Measurements from ENCODE around the gene TMEM72.

TMEM72 gene

DNA sequence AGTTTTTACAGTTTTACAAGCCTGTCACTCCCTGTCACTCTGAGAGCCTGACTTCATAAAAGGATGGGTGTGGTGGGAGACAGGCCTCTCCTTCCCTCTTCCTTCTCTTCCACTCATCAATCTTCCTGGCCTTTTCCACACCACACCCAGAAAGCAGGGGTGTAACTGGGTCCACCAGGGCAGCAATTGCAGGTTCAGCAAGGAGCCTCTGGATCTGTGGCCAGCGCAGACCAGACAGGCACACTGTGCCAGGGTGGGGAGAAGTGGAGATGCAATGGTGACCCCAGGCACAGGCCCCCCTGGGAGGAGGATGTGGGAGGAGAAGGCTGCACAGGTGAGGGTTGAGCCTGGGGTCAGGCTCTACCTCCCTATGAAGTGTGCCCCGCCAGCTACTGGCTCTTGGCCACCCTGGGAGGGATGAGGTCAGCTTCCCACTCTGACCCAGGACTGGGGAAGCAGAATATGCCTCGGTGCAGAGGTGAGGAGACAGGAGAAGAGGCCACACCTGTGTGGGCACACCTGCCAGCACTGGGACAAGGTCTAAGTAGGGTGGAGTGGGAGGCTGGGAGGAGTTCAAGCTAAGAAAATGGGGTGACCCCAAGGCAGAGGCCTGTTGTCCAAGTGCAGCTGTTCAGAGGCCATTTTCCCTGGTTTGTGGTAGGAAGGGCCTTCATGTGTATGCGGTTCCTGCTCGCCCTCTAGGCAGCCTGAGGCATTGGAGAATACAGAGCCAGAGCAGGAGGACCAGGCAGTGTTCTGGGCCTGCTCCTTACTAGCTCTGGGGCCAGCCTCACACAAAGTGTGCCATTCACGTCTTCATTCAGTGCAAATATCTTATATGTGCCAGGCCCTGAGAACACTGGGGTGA, 20.2 kb upstream of the TMEM72 start:
- no peak for DNase-seq

DNA sequence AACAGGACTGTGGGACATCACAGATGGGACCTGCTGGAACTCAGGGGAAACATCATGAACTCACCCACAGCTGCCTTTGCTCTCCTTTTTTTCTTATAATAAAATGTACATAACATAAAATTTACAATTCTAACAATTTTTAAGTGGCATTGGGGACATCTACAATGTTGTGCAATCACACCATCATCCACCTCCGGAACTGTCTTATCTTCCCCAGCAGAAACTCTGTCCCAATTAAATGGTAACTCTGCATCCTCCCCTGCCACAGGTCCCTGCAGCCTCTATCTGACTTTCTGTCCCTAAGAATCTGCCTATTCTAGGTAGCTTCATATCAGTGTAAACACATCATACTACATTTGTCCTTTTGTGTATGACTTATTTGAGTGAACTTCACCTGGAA, 19.4 kb upstream of the TMEM72 start:
- peak; percentile 14 for DNase-seq

DNA sequence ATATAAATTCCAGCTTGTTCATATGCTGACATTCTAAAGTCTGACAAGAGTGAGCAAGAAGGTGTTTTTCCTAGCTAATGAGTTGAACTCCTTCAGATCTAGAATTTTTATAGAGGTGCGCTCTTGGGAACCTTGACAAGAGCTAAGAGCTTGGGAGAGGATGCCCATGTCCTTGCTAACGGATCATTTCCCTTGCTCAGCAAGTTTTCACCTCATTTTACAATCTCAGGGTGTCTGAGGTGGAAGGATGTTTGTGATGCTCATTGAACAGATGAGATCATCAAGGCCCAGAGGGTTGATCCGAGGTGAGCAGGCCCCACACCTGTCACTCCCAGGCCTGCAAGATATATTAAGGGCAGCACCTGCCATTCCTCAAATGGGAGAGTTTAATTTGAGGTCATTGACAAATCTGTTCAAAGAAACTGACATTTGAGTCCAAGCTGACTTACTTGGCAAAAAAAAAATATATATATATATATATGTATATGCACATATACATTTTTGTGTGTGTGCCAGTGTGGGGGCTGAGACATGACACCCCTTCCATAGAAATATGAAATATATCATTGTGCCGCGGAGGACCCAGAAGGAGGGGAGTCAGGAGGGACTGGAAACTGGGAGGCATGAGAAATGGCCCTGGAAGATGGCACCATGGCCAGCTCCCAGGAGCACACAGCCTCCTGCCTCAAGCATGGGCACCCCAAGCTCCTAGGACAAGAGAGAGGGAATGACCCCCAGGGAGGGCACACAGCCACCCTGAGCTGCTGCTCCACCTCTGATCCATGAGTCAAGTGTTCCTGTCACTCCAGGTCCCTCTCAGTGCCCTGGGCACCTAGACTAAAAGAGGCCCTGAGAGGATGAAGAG, 17.3 kb upstream of the TMEM72 start:
- DNase-seq: no peak

DNA sequence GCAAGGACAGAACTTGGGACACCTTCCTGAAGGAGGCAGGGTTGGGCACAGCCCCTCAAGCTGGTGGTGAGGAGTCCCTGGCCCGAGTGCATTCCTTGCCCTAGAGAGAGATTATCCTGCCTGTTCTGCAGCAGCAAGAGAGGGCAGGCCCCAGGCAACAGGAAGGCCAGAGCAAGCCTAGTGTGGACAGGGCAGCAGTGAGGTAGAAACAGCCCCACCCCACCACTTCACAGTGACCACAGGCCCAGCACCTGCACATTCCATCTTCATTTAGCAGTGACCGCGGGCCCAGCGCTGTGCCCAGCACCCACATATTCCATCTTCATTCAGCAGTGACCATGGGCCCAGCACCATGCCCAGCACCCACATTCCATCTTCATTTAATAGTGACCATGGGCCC, 16.4 kb upstream of the TMEM72 start:
- no peak for DNase-seq

DNA sequence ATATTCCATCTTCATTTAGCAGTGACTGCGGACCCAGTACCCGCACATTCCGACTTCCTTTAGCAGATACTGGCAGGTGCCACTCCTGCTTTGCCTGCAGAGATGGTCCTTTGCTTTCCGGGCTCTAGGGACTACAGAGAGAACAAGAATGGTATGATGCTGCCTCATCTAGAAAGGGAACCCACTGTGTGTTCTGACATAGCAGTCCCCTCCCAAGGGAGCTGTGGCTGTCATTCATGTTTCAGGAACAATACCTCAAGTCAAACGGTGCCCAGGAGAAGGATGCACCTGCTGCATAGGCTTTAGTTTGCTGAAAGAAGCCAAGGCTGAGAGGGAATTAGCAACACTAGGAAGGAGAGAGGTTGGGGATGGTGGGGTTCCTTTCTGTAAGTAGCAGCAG, 15.9 kb upstream of the TMEM72 start:
- no peak for DNase-seq

- no peak for DNase-seq
These were observed 14.1 kb upstream of the TMEM72 start for GRCh38 chr10:44897049-44897448.

- no peak for DNase-seq
These were observed 12.5 kb upstream of the TMEM72 start for GRCh38 chr10:44898665-44899064.

- no peak for DNase-seq
These were observed 11.6 kb upstream of the TMEM72 start for GRCh38 chr10:44899450-44900080.

- no peak for DNase-seq
These were observed 8.1 kb upstream of the TMEM72 start for GRCh38 chr10:44902941-44903545.

DNA sequence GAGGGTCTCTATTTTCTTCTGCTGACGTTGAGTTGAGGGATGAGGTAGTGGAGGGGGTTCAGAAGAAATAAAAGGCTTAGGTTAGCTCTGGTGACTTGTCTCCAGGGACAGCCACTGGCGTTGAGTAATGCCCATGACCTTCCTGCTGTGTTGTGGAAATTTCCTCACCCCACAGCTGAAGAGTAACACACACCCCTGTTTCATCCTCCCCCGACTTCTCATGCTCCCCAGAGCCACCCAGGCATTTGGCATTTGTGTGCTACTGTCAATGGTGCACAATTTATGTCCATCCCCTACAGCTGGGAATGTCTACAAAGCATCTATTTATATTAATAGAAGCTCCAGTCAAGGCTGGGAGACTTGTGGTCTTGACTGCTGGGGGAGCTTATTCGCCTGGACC, 4.7 kb upstream of the TMEM72 start:
- DNase-seq: peak; percentile 33

- no peak for DNase-seq
These were observed 3.6 kb upstream of the TMEM72 start for GRCh38 chr10:44907556-44907955.

DNA sequence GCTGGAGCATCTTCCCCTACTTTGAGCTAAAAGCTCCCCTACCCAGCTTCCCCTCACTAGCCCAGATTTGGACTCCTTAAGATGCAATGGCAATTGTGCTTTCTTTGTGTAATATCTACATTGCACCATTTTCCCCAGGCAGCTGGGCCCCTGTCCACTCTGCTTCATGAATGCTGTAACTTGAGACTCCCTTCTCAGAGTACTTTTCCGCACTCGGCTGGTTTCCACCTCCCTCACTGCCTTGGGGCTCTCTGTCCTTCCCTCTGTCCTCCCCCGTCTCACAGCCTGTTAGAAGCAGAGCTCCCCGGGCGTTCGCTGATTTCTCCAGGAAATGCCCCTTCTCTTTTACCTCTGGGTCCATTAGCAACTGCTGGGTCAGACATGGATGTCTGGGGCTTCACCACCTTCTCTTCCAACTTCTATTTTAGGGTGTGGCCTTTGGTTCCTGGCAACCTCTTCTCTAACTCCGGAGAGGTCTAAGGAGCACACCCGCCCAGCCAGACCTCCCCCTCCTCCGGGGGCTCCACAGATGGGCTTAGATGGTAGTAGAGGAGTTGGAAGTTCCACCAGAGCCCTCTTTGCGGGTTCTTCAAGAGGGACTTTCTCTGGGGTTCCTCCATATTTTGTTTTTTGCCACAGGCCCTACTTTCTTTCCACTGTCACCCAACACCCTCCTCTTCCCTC, 2.9 kb upstream of the TMEM72 start:
- peak; percentile 64 for DNase-seq

DNA sequence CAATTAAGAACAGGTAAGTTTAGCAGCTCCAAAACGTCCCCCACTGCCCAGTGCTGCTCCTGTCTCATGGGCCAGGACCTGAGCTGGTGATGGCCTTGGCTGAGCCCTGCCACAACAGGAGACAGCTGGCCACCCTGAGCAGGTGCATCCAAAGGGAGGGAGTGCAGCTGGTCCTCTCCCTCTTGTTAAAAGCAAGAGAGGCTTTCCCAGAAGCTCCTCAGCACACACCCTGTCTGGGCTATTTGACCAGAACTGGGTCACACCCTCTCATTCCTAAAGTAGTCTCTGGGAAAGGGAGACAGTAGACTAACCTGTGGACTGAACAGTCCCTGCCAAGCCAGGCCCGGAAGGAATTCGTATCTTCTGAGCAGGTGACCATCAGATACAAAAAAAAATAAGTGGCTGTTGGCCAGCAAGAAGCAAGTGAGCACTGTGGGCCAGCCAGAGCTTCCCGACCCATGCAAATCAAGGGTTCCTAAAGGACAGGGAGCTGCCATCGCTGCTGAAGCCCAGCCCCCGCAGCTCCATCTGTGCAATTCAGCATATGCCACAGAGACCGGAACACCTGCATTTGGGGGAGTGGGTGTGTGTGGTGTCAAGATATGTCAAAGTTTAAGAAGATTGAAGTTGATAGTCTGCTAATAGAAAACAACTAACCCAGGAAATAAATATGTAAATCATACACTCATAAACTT, 2.1 kb upstream of the TMEM72 start:
- no peak for DNase-seq

DNA sequence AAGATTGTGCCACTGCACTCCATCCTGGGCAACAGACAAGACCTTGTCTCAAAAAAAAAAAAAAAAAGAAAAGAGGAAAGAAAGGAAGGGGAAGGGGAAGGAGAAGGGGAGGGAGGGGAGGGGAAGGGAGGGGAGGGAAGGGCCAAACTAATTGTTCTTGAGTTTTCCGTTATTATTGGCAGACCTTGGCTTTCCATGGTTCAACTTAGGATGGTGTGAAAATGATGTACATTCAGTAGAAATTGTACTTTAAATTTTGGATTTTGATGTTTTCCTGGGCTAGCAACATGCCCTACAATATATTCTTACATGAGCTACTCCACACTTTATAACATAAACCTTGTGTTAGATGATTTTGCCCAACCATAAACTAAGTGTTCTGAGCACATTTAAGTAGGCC, 1.2 kb upstream of the TMEM72 start:
- DNase-seq: no peak

- no peak for DNase-seq
These were observed 535 bp upstream of the TMEM72 start for GRCh38 chr10:44910602-44911001.

DNA sequence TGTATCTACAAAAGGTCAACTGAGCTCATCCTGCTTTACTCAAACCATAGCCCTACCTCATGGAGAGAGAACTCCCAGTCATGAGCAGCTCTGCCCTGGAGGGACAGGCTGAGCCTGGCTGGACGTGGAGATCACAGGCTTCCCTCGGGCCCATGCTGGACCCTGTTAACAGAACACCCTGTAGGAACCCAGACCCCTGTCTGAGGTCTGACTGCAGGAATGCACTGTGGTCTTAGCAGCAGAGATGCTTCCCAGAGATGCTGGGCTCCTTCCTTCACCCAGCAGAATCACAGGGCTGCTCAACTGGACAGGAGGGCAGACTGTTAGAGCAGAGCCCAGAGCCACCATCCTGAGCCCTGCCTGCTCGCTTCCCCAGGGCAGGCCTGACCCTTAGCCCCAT, 814 bp downstream of the TMEM72 start:
- no peak for DNase-seq

- peak; percentile 97 for DNase-seq
These were observed 2.4 kb downstream of the TMEM72 start for GRCh38 chr10:44913350-44914081.

DNA sequence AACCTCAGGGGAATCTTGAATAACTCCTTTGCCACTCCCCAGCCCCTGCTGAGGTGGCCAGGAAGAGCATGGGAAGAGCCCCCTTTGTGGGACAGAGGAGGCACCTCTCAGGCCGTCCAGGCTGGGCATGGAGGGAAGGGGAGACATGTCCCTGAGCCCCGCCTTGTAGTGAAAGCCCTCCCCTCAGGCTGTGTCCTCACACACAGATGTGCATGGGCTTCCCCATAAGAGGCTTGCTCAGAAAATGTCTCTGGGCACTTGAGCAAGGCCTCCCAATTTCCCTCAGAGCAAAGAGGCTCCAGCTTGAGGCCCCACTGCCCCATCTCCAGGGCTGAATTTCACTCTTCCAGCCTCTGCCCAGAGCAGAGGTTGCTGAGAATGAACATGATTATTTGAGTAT, 3.8 kb downstream of the TMEM72 start:
- DNase-seq: no peak

DNA sequence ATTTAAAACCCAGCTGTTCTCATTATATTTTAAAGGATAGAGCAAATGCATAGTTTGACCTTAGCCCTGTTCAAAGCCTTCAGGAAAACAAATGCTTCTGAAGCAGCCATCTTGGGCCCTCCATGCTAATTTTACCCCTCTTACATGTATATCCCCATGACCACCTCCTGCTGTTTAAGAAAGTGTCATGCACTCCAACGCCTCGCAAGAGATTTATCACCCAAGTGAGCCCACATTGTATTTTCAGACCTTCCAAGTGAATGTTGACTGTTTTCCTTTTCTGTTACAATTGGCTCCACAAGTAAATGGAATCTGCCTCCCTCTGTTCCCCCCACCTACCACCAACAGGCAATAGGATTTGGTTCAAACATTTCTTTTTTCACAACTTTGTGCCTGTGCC, 5.3 kb downstream of the TMEM72 start:
- DNase-seq: no peak

GRCh38 chr10:44917848-44918247, 6.7 kb downstream of the TMEM72 start:
- no peak for DNase-seq

DNA sequence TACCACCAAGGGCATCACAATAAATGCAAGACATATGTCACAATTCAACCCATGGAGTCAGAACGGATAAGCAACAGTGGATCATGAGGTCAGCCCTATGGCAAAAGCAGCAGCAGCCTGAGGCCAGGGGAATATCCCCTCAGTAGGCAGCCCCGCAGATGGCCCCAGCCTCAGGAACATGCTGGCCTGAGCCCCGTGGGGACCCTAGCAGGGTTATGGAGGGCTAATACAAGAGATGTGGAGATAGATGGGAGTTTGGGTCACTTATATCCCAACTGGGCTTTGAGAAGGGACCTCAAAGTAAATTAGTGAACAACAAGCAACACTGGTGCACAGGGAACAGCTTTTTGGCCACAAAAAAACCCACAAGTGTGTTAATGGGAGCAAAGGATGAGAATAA, 9.1 kb downstream of the TMEM72 start:
- no peak for DNase-seq

Measured in GF-D8 (cell line).